Progenitor cell of endocrine pancreas (in vitro differentiated cells): ENCODE measurements around the gene DTWD2. TPM values are rescaled to one million over a fixed set of nuclear protein-coding genes. Genes with fewer than 3 reads are reported as not detected.

Source experiments
- DNase-seq: peaks from one replicate; pipeline ENCODE4 v3.0.0; 2021; ENCODE audit warnings: low spot score; ENCODE audit not compliant: unreplicated experiment
- H3K27ac Mint-ChIP-seq: 2 replicates; pipeline ENCODE4 v1.8.0; 2021; ENCODE audit warnings: mild to moderate bottlenecking, moderate library complexity, mixed read lengths
- H3K27me3 Mint-ChIP-seq: 2 replicates; pipeline ENCODE4 v1.8.0; 2021; ENCODE audit warnings: mixed read lengths
- H3K36me3 Mint-ChIP-seq: 2 replicates; pipeline ENCODE4 v1.8.0; 2022; ENCODE audit warnings: mixed read lengths; ENCODE audit not compliant: insufficient read depth
- H3K4me1 Mint-ChIP-seq: 2 replicates; pipeline ENCODE4 v1.8.0; 2021; ENCODE audit warnings: low read depth, mixed read lengths
- H3K4me3 Mint-ChIP-seq: 2 replicates; pipeline ENCODE4 v1.8.0; 2021; ENCODE audit warnings: low read depth, mild to moderate bottlenecking, moderate library complexity, mixed read lengths
- H3K9me3 Mint-ChIP-seq: 2 replicates; pipeline ENCODE4 v1.8.0; 2021; ENCODE audit warnings: low read depth, mixed read lengths
- CTCF ChIP-seq: fragments of 200-600 bp; sonication (generic); IDR thresholded peaks from one replicate; pipeline ENCODE4 v1.5.0; 2021; ENCODE audit warnings: antibody characterized with exemption, mild to moderate bottlenecking; ENCODE audit not compliant: unreplicated experiment
- total RNA-seq: library from RNA; stranded (reverse); gene quantifications from 2 replicates; pipeline ENCODE4 v1.2.1, GENCODE V29; 2021

The DTWD2 gene
- total RNA-seq, 1 donor from 2014 or later = 7.7 TPM

- Mint-ChIP-seq H3K36me3 (peaks cover 4% of the 10 kb centered on the region), H3K4me1 (peaks cover 7% of the 10 kb centered on the region), H3K27me3 (no peaks in the 10 kb centered on the region), H3K27ac (no peak overlapping the region), H3K4me3 (no peak overlapping the region), H3K9me3 (peaks cover 9% of the 10 kb centered on the region)
- no peak for DNase-seq
- TF ChIP-seq CTCF = peak; percentile 26
These were observed 33.8 kb upstream of the DTWD2 start for GRCh38 chr5:119022017-119022745.

- no peaks in the 10 kb centered on the region for H3K27me3 Mint-ChIP-seq
- no peak overlapping the region for H3K27ac Mint-ChIP-seq
- peaks cover 4% of the 10 kb centered on the region for H3K36me3 Mint-ChIP-seq
- DNase-seq = no peak
- no peak for TF ChIP-seq CTCF
- H3K4me1 Mint-ChIP-seq = peaks cover 7% of the 10 kb centered on the region
- H3K4me3 Mint-ChIP-seq = no peak overlapping the region
- H3K9me3 Mint-ChIP-seq = peaks cover 9% of the 10 kb centered on the region
These were observed 32.9 kb upstream of the DTWD2 start for GRCh38 chr5:119021149-119021732.

- Mint-ChIP-seq H3K4me3 (no peak overlapping the region), H3K27ac (no peak overlapping the region)
- TF ChIP-seq CTCF = no peak
These were observed 31.6 kb upstream of the DTWD2 start for GRCh38 chr5:119019949-119020348.

GRCh38 chr5:119019501-119019900 lies 31.2 kb upstream of the DTWD2 start:
- Mint-ChIP-seq H3K4me1 (peaks cover 7% of the 10 kb centered on the region), H3K27ac (no peak overlapping the region), H3K36me3 (no peaks in the 10 kb centered on the region), H3K4me3 (no peak overlapping the region), H3K27me3 (no peaks in the 10 kb centered on the region), H3K9me3 (no peaks in the 10 kb centered on the region)
- TF ChIP-seq CTCF = no peak
- DNase-seq = no peak

More at GRCh38 chr5:119019949-119020348, 31.6 kb upstream of the DTWD2 start:
- H3K4me1 Mint-ChIP-seq = peaks cover 7% of the 10 kb centered on the region
- no peak for DNase-seq
- H3K36me3 Mint-ChIP-seq = peaks cover under 1% of the 10 kb centered on the region
- H3K27me3 Mint-ChIP-seq = no peaks in the 10 kb centered on the region
- peaks cover 2% of the 10 kb centered on the region for H3K9me3 Mint-ChIP-seq

- Mint-ChIP-seq H3K4me3 (no peak overlapping the region), H3K27ac (no peak overlapping the region), H3K36me3 (no peaks in the 10 kb centered on the region), H3K27me3 (no peaks in the 10 kb centered on the region), H3K4me1 (peaks cover 7% of the 10 kb centered on the region), H3K9me3 (peaks cover 4% of the 10 kb centered on the region)
- TF ChIP-seq CTCF = no peak
- no peak for DNase-seq
These were observed 29.6 kb upstream of the DTWD2 start for GRCh38 chr5:119017994-119018393.
